Urinary bladder (tissue), 4 donors: Measurements from ENCODE around the gene MAU2. TPM values are rescaled to one million over a fixed set of nuclear protein-coding genes. Genes with fewer than 3 reads are reported as not detected.
"Not testable (repeated sequence)": the region's sequence is repeated elsewhere in the genome, so short reads cannot be mapped to it uniquely, and the experiment has no call there.

Experiments used
- DNase-seq: peaks from one replicate; pipeline ENCODE4 v3.0.0-alpha.2; 2015; ENCODE audit errors: extremely low spot score
- H3K27ac ChIP-seq: one replicate; pipeline ENCODE4 v1.5.1; 2013; ENCODE audit warnings: low read depth, mild to moderate bottlenecking, moderate library complexity
- H3K36me3 ChIP-seq: one replicate; pipeline ENCODE4 v1.6.1; 2013; ENCODE audit warnings: mild to moderate bottlenecking, moderate library complexity; ENCODE audit not compliant: insufficient read depth
- H3K4me1 ChIP-seq: one replicate; pipeline ENCODE4 v1.6.1; 2013; ENCODE audit warnings: mild to moderate bottlenecking, moderate library complexity; ENCODE audit not compliant: insufficient read depth
- H3K4me3 ChIP-seq: one replicate; pipeline ENCODE4 v1.5.1; 2013; ENCODE audit warnings: low read depth, low read length
- WGBS: extraction: QIAGEN DNeasy Blood & Tissue Kit; methylation state at CpG from one replicate; pipeline ENCODE4 v1.1.7; 2013; 5-methylcytosine and 5-hydroxymethylcytosine counted together
- polyA plus RNA-seq: library from polyadenylated mRNA; stranded (reverse); fragments of 200-250 nt; gene quantifications from one replicate; pipeline ENCODE4 v1.2.3, GENCODE V29; 2013
- total RNA-seq: library from RNA; depleted of rRNA; stranded (reverse); fragments of >200 nt; gene quantifications from one replicate; pipeline ENCODE4 v1.2.3, GENCODE V29; 2014
- donor health status: healthy with polysubstance abuse.
- donor health status: healthy.

The MAU2 gene
- total and polyA plus RNA-seq, 2 donors: 31.7 to 34.6 TPM

DNA sequence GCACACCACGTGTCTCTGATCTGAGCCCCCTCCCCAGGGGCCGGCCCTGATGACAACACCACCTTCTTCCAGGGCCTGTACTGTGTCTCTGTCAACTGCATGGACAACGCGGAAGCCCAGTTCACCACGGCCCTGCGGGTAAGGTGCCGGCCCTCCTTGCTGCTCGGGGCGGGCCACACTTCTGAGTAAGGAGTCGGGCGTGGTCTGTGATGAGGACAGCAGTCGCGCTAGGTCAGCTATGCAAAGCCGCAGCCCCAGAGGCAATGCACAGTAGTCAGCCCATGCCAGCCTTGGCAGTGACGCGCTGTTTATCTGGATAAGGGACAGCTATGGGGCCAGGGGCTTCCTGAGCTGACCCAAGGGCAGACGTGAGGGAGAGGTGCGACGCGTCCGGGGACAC, 24.6 kb downstream of the MAU2 start:
- Histone ChIP-seq H3K36me3 (peaks cover 14% of the 10 kb centered on the region), H3K4me1 (no peaks in the 10 kb centered on the region), H3K4me3 (no peak overlapping the region), H3K27ac (no peak overlapping the region)
- WGBS: 87% methylated on average over 21 of the region's 21 CpGs
- no peak for DNase-seq

GRCh38 chr19:19345970-19346369, 25.3 kb downstream of the MAU2 start:
- Histone ChIP-seq H3K36me3 (peaks cover 12% of the 10 kb centered on the region), H3K4me1 (no peaks in the 10 kb centered on the region), H3K4me3 (no peak overlapping the region), H3K27ac (no peak overlapping the region)
- 92% methylated on average over 11 of the region's 11 CpGs for WGBS
- no peak for DNase-seq

DNA sequence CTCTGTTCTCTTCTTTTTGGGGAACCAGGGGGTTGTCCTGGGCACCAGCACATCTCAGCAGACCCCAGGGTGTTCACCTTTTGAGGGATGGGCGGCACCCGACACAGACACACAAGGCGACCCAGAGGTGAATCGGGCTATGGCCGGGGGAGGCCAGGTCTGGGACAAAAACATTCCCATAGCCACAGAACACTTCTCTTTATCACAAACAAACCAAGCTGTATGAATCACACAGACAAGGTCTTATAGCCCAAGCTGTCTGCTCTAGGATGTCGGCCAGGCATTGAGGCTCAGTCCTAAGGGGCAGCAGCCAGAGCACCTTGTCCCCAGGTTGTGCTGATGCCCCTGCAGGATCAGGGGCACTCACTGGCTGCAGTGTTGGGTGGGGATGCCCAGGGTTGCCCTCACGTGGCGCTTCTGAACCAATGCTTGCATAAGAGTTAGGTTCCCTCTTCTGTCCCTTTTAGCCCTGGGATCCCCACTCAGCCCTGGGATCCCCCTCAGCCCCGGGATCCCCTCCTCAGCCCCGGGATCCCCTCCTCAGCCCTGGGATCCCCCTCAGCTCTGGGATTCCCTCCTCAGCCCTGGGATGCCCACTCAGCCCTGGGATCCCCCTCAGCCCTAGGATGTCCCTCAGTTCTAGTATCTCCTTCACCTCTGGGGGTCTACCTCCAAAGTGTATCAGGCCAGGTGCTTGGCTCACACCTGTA, 26.9 kb downstream of the MAU2 start:
- no peak for DNase-seq
- peaks cover 12% of the 10 kb centered on the region for H3K36me3 ChIP-seq

DNA sequence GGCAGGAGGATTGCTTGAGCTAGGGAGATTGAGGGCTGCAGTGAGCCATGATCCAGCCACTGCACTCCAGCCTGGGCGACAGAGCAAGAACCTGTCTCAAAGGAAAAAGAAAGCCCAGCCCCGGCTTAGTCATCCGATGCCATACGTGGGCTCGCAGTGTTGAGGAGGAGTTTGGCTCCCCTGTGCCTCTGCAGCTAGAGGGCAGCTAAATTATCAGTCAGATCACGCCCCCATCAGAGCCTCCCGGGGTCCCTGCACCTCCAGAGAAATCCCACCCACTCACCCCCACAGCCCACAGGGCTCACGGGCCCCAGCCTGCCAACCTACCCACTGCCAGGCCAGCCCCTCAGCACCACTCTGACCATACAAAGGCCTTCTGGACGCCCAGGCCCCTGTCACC, 27.6 kb downstream of the MAU2 start:
- H3K36me3 ChIP-seq: peaks cover 11% of the 10 kb centered on the region
- H3K27ac ChIP-seq: no peak overlapping the region
- no peak for DNase-seq
- WGBS: 75% methylated on average over 9 of the region's 9 CpGs
- no peaks in the 10 kb centered on the region for H3K4me1 ChIP-seq
- H3K4me3 ChIP-seq: no peak overlapping the region

More for the DNA sequence above, 26.9 kb downstream of the MAU2 start:
- 92% methylated on average over 10 of the region's 10 CpGs for WGBS
- H3K27ac ChIP-seq: no peak overlapping the region
- H3K4me3 ChIP-seq: no peak overlapping the region
- H3K4me1 ChIP-seq: no peaks in the 10 kb centered on the region

GRCh38 chr19:19349365-19349764, 28.7 kb downstream of the MAU2 start:
- no peak for DNase-seq
- Histone ChIP-seq H3K36me3 (peaks cover 10% of the 10 kb centered on the region), H3K4me1 (no peaks in the 10 kb centered on the region), H3K27ac (no peak overlapping the region), H3K4me3 (no peak overlapping the region)
- WGBS: 95% methylated on average over 7 of the region's 7 CpGs

GRCh38 chr19:19350756-19351155, 30.1 kb downstream of the MAU2 start:
- DNase-seq, H3K4me3 ChIP-seq, H3K4me1 ChIP-seq, H3K36me3 ChIP-seq, H3K27ac ChIP-seq: not testable (repeated sequence)
- 94% methylated on average over 8 of the region's 8 CpGs for WGBS

DNA sequence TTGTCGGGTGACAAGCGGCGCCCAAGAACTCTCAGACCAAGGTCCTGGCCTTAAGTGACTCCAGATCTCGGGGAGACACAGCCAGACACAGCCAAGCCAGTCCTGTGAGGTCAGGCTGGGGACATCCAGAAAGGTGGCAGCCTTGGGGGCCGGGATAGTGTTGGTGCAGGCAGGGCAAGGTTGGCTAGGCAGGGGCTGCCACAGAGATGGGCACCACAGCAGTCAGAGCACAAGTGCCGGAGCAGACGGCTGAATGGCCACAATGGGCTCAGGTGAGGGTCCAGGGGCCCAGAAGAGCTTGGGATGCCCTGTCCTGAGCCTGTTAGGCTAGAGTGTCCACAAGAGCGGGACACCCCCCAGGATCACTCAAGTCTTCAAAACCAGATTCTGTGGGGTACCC, 32.2 kb downstream of the MAU2 start:
- H3K4me3 ChIP-seq: no peak overlapping the region
- DNase-seq: no peak
- H3K36me3 ChIP-seq: peaks cover 4% of the 10 kb centered on the region
- H3K27ac ChIP-seq: no peak overlapping the region
- 98% methylated on average over 8 of the region's 8 CpGs for WGBS
- no peaks in the 10 kb centered on the region for H3K4me1 ChIP-seq

DNA sequence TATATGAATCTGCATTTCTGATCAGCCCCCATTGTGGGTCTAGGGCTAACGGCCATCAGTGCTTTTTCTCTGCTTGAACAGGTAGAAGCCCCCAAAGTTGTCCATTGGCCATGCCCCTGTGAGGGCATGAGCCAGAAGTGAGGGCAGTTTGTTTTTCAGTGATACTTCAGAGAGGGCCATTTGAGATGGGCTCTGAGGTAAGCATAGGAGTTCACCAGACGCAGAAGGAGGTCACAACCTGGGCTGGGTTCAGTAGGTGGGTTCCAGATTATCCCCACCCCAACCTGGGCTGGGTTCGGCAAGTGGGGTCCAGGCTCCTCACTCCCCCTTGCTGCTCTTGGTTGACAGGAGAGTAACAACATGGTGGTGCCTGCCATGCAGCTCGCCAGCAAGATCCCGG, 33.4 kb downstream of the MAU2 start:
- 93% methylated on average over 5 of the region's 5 CpGs for WGBS
- H3K4me1 ChIP-seq: no peaks in the 10 kb centered on the region
- H3K4me3 ChIP-seq: no peak overlapping the region
- no peak for DNase-seq
- H3K36me3 ChIP-seq: peaks cover 2% of the 10 kb centered on the region
- no peak overlapping the region for H3K27ac ChIP-seq

DNA sequence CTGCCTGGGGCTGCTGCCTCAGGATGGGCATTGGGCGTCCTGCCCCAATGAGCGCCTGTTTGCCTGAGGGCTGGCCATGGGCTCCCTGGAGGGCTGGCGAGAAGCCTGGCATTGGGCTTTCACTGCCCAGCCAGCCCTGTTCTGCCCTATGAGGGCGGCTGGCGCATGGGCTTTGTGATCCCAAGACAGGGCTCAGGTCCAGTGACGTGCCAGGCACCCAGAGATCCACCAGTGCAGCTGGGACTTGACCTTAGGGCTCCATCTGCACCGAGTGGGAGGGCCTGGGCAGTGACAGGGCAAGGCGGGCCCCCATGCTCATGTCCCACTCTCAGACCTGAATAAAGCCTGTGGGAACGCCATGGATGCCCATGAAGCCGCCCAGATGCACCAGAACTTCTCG, 34.3 kb downstream of the MAU2 start:
- no peak overlapping the region for H3K27ac ChIP-seq
- WGBS: 94% methylated on average over 11 of the region's 11 CpGs
- no peak for DNase-seq
- no peak overlapping the region for H3K4me3 ChIP-seq
- H3K36me3 ChIP-seq: no peaks in the 10 kb centered on the region
- no peaks in the 10 kb centered on the region for H3K4me1 ChIP-seq

DNA sequence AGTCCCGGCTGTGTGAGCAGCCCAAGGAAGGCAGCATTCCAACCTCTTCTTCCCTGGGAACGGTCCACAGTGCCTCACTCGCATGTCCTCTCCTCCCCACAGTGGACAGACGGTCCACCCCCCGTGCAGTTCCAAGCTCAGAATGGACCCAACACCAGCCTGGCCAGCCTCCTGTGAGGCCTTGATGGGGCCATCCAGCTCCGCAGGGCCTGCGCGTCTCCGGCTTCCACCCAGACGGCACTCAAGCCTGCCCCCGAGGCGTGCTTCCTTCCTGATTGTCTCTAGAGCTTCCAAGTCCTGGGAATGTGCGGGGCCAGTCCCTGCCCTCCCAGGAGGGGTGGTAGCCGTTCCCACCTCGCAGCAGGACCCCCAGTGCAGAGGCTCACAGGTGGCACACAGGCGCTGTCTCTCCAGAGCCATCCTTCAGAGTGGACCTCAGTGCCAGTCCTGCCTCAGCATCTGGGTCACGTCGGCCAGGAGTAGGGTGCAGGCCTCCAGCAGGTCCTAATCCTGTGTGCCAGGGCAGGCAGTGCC, 35.0 kb downstream of the MAU2 start:
- H3K4me1 ChIP-seq: no peaks in the 10 kb centered on the region
- no peak overlapping the region for H3K27ac ChIP-seq
- H3K36me3 ChIP-seq: no peaks in the 10 kb centered on the region
- no peak for DNase-seq
- WGBS: 89% methylated on average over 18 of the region's 18 CpGs
- H3K4me3 ChIP-seq: no peak overlapping the region

- no peak for DNase-seq
- H3K4me1 ChIP-seq: no peaks in the 10 kb centered on the region
- no peaks in the 10 kb centered on the region for H3K36me3 ChIP-seq
- WGBS: 94% methylated on average over 11 of the region's 11 CpGs
- no peak overlapping the region for H3K27ac ChIP-seq
- H3K4me3 ChIP-seq: no peak overlapping the region
Measured at GRCh38 chr19:19356500-19356899, 35.9 kb downstream of the MAU2 start.

DNA sequence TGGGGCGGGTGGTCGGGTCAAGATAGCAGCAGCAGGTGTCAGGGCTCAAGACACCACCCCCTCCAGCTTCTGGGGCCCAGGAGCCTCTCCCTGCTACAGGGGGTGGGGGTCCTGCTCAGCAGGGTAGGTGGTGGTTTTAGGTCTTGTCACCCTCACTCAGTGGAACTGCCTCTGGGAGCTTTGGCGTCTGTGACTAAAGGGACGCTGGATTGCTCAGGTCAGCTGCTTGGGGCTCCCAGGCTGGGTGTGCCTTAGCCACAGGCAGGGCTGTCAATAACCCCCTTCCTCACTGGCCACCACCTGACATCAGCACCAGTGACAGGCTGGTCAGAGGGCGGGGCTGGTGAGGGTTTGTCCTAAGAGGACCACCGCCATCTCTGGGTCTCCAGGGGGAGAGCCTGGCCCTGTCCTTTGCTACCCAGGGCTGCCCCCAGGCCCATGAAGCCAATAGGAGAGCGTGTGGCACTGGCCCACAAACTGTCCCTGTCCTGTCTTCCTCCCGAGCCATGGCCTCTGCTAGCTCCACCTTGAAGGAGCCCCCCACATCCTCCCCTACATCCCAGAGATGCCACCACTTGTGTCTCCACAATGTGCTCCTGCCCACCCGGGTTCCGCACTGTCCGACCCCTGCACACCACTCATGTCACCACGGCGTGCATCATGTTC, 36.4 kb downstream of the MAU2 start:
- H3K36me3 ChIP-seq: no peaks in the 10 kb centered on the region
- no peak for DNase-seq
- H3K4me1 ChIP-seq: no peaks in the 10 kb centered on the region
- WGBS: 91% methylated on average over 13 of the region's 13 CpGs
- no peak overlapping the region for H3K4me3 ChIP-seq
- H3K27ac ChIP-seq: no peak overlapping the region

DNA sequence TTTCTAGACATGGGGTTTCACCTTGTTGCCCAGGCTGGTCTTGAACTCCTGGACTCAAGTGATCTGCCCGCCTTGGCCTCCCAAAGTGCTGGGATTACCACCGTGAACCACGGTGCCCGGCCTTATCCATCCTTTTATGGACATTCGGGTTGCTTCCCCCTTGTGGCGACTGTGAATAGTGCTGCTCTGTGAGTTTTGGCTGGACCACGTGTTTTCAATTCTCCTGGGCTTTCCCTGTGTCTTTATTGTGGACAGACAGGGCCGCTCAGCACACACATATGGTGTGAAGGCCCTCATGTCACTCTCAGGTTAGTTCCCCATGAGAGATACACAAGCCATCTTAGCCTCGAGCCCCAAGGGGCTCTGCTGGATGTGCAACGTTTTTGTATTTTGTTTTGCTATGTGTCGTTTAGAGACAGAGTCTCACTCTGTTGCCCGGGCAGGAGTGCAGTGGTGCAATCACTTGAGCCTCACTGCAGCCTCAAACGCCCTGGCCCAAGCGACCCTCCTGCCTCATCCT, 40.5 kb downstream of the MAU2 start:
- H3K4me1 ChIP-seq: no peaks in the 10 kb centered on the region
- 10% methylated on average over 14 of the region's 14 CpGs for WGBS
- H3K36me3 ChIP-seq: no peaks in the 10 kb centered on the region
- no peak for DNase-seq
- no peak overlapping the region for H3K27ac ChIP-seq
- no peak overlapping the region for H3K4me3 ChIP-seq

GRCh38 chr19:19362075-19362474, 41.4 kb downstream of the MAU2 start:
- Histone ChIP-seq H3K27ac (no peak overlapping the region), H3K4me1 (no peaks in the 10 kb centered on the region), H3K4me3 (no peak overlapping the region), H3K36me3 (no peaks in the 10 kb centered on the region)
- WGBS: 90% methylated on average over 4 of the region's 4 CpGs
- no peak for DNase-seq
